Neural progenitor cell (in vitro differentiated cells): ENCODE results near the gene KIF26A. TPM values are rescaled to one million over a fixed set of nuclear protein-coding genes. Genes with fewer than 3 reads are reported as not detected.

Experiments used
- DNase-seq: peaks from one replicate; pipeline ENCODE4 v3.0.0-alpha.2; 2016; ENCODE audit warnings: low spot score
- H2AFZ ChIP-seq: fragments of 200-600 bp; sonication (generic); replicated peaks from 2 replicates; pipeline ENCODE4 v1.6.1; 2016; ENCODE audit warnings: antibody characterized with exemption
- H3F3A ChIP-seq: fragments of 200-600 bp; sonication (generic); 2 replicates; pipeline ENCODE4 v1.6.1; 2016; ENCODE audit warnings: antibody characterized with exemption, low read depth
- H3K27ac ChIP-seq: fragments of 200-600 bp; sonication (generic); 2 replicates; pipeline ENCODE4 v1.5.1; 2016; ENCODE audit warnings: mild to moderate bottlenecking
- H3K27me3 ChIP-seq: fragments of 200-600 bp; sonication (generic); 2 replicates; pipeline ENCODE4 v1.6.1; 2016; ENCODE audit warnings: mild to moderate bottlenecking, moderate library complexity
- H3K36me3 ChIP-seq: fragments of 200-600 bp; sonication (generic); 2 replicates; pipeline ENCODE4 v1.5.1; 2016
- H3K4me1 ChIP-seq: fragments of 200-600 bp; sonication (generic); 2 replicates; pipeline ENCODE4 v1.6.1; 2016; ENCODE audit warnings: mixed run types
- H3K4me2 ChIP-seq: fragments of 200-600 bp; sonication (generic); 2 replicates; pipeline ENCODE4 v1.6.1; 2016
- H3K4me3 ChIP-seq: fragments of 200-600 bp; sonication (generic); 2 replicates; pipeline ENCODE4 v1.5.1; 2016
- H3K79me2 ChIP-seq: fragments of 200-600 bp; sonication (generic); 2 replicates; pipeline ENCODE4 v1.6.1; 2016; ENCODE audit warnings: low read depth
- H3K9ac ChIP-seq: fragments of 200-600 bp; sonication (generic); 2 replicates; pipeline ENCODE4 v1.6.1; 2016
- H3K9me3 ChIP-seq: fragments of 200-600 bp; sonication (generic); 2 replicates; pipeline ENCODE4 v1.5.1; 2016; ENCODE audit warnings: low read depth
- H4K20me1 ChIP-seq: fragments of 200-600 bp; sonication (generic); 2 replicates; pipeline ENCODE4 v1.6.1; 2016; ENCODE audit warnings: low read depth
- H3K27ac Mint-ChIP-seq: 3 replicates; pipeline ENCODE4 v1.8.0; 2021; ENCODE audit warnings: mixed read lengths
- H3K27me3 Mint-ChIP-seq: 2 replicates; pipeline ENCODE4 v1.8.0; 2022; ENCODE audit warnings: low read depth, mild to moderate bottlenecking, inconsistent platforms, moderate library complexity, mixed read lengths; ENCODE audit not compliant: insufficient read depth
- H3K36me3 Mint-ChIP-seq: 3 replicates; pipeline ENCODE4 v1.8.0; 2021; ENCODE audit warnings: mixed read lengths
- H3K4me1 Mint-ChIP-seq: 3 replicates; pipeline ENCODE4 v1.8.0; 2021; ENCODE audit warnings: mixed read lengths
- H3K4me3 Mint-ChIP-seq: 3 replicates; pipeline ENCODE4 v1.8.0; 2021; ENCODE audit warnings: mild to moderate bottlenecking, moderate library complexity, mixed read lengths
- H3K9me3 Mint-ChIP-seq: 3 replicates; pipeline ENCODE4 v1.8.0; 2020; ENCODE audit warnings: mixed read lengths
- CTCF ChIP-seq: fragments of 200-600 bp; sonication (generic); IDR thresholded peaks from 2 replicates; pipeline ENCODE4 v1.5.1; 2017; ENCODE audit warnings: antibody characterized with exemption, mild to moderate bottlenecking
- EZH2 ChIP-seq: fragments of 200-600 bp; sonication (generic); IDR thresholded peaks from 2 replicates; pipeline ENCODE4 v1.6.1; 2017; ENCODE audit warnings: antibody characterized with exemption, mild to moderate bottlenecking, moderate library complexity
- EZH2phosphoT487 ChIP-seq: fragments of 200-600 bp; sonication (generic); IDR thresholded peaks from 2 replicates; pipeline ENCODE4 v1.6.1; 2017; ENCODE audit warnings: antibody characterized with exemption
- total RNA-seq: library from RNA; depleted of rRNA; stranded (reverse); fragments of >200 nt; gene quantifications from 2 replicates; pipeline ENCODE4 v1.2.3, GENCODE V29; 2015; ENCODE audit warnings: low replicate concordance

Gene KIF26A
- total RNA-seq, 1 donor from 2014 or later: 6.1 TPM

GRCh38 chr14:104126753-104127152 lies 11.6 kb upstream of the KIF26A start:
- H3F3A ChIP-seq: no peaks in the 10 kb centered on the region
- H3K9ac ChIP-seq: no peak overlapping the region
- peaks cover 3% of the 10 kb centered on the region for H3K9me3 ChIP-seq
- H3K27ac ChIP-seq: no peak overlapping the region
- H3K4me2 ChIP-seq: no peak overlapping the region
- H3K4me1 Mint-ChIP-seq: no peaks in the 10 kb centered on the region
- no peaks in the 10 kb centered on the region for H3K36me3 ChIP-seq
- H3K27me3 ChIP-seq: peaks cover 6% of the 10 kb centered on the region
- no peak overlapping the region for H3K4me3 Mint-ChIP-seq
- H3K36me3 Mint-ChIP-seq: no peaks in the 10 kb centered on the region
- peaks cover 36% of the 10 kb centered on the region for H3K9me3 Mint-ChIP-seq
- no peak overlapping the region for H3K27ac Mint-ChIP-seq
- peaks cover 15% of the 10 kb centered on the region for H3K27me3 Mint-ChIP-seq
- no peaks in the 10 kb centered on the region for H4K20me1 ChIP-seq
- H3K4me3 ChIP-seq: no peak overlapping the region
- no peak overlapping the region for H2AFZ ChIP-seq
- DNase-seq: no peak
- TF ChIP-seq CTCF (no peak), EZH2 (no peak), EZH2phosphoT487 (no peak)
- H3K4me1 ChIP-seq: no peaks in the 10 kb centered on the region
- no peaks in the 10 kb centered on the region for H3K79me2 ChIP-seq

GRCh38 chr14:104128981-104129380 lies 9.4 kb upstream of the KIF26A start:
- H3K4me1 ChIP-seq: no peaks in the 10 kb centered on the region
- no peak for DNase-seq
- H3K9me3 ChIP-seq: peaks cover 3% of the 10 kb centered on the region
- H4K20me1 ChIP-seq: peaks cover 3% of the 10 kb centered on the region
- Mint-ChIP-seq H3K4me3 (no peak overlapping the region), H3K9me3 (peaks cover 32% of the 10 kb centered on the region), H3K27ac (no peak overlapping the region), H3K36me3 (no peaks in the 10 kb centered on the region), H3K27me3 (peaks cover 25% of the 10 kb centered on the region), H3K4me1 (no peaks in the 10 kb centered on the region)
- no peaks in the 10 kb centered on the region for H3F3A ChIP-seq
- TF ChIP-seq EZH2 (no peak), EZH2phosphoT487 (no peak), CTCF (no peak)
- no peak overlapping the region for H3K9ac ChIP-seq
- no peak overlapping the region for H3K27ac ChIP-seq
- H3K4me3 ChIP-seq: no peak overlapping the region
- H3K27me3 ChIP-seq: peaks cover 11% of the 10 kb centered on the region
- H3K79me2 ChIP-seq: no peaks in the 10 kb centered on the region
- H3K4me2 ChIP-seq: no peak overlapping the region
- no peaks in the 10 kb centered on the region for H3K36me3 ChIP-seq
- H2AFZ ChIP-seq: no peak overlapping the region

GRCh38 chr14:104129556-104129955 lies 8.8 kb upstream of the KIF26A start:
- no peak for TF ChIP-seq CTCF
- TF ChIP-seq EZH2phosphoT487: no peak
- TF ChIP-seq EZH2: no peak
- peaks cover 30% of the 10 kb centered on the region for H3K27me3 Mint-ChIP-seq

More at GRCh38 chr14:104129556-104129955, 8.8 kb upstream of the KIF26A start:
- no peak overlapping the region for H3K27ac Mint-ChIP-seq
- no peak overlapping the region for H3K4me3 ChIP-seq
- no peak overlapping the region for H3K4me3 Mint-ChIP-seq
- no peak overlapping the region for H3K4me2 ChIP-seq
- H3K4me1 ChIP-seq: peaks cover 1% of the 10 kb centered on the region
- peaks cover 30% of the 10 kb centered on the region for H3K9me3 Mint-ChIP-seq
- H3F3A ChIP-seq: no peaks in the 10 kb centered on the region
- H3K79me2 ChIP-seq: no peaks in the 10 kb centered on the region
- H3K36me3 Mint-ChIP-seq: no peaks in the 10 kb centered on the region
- H3K9me3 ChIP-seq: peaks cover 3% of the 10 kb centered on the region
- peaks cover 3% of the 10 kb centered on the region for H4K20me1 ChIP-seq
- no peaks in the 10 kb centered on the region for H3K36me3 ChIP-seq
- H3K9ac ChIP-seq: no peak overlapping the region
- peaks cover 16% of the 10 kb centered on the region for H3K27me3 ChIP-seq
- H3K27ac ChIP-seq: no peak overlapping the region
- no peak overlapping the region for H2AFZ ChIP-seq
- no peaks in the 10 kb centered on the region for H3K4me1 Mint-ChIP-seq
- DNase-seq: no peak
